HepG2 (cell line): Measurements from ENCODE around the gene EFCAB8. TPM values are rescaled to one million over a fixed set of nuclear protein-coding genes. Genes with fewer than 3 reads are reported as not detected.

Experiments used
- BRCA1 ChIP-seq: sonication (generic); formaldehyde crosslinking; IDR thresholded peaks from 2 replicates; pipeline ENCODE4 v1.4.0; 2020; ENCODE audit warnings: missing genetic modification reagents
- HNRNPLL ChIP-seq: fragments of 200-400 bp; formaldehyde crosslinking; IDR thresholded peaks from 2 replicates; pipeline ENCODE4 v1.6.1; 2017; ENCODE audit warnings: mild to moderate bottlenecking, low read depth, low read length; ENCODE audit not compliant: poor library complexity, severe bottlenecking
- HOXA5 ChIP-seq: sonication (generic); formaldehyde crosslinking; IDR thresholded peaks from 2 replicates; pipeline ENCODE4 v1.4.0; 2020; ENCODE audit warnings: missing genetic modification reagents
- MAFF ChIP-seq: IDR thresholded peaks from 2 replicates; pipeline ENCODE4 v1.6.1; 2011; ENCODE audit warnings: low read depth, low read length, improper control_type of control experiment
- MTF1 ChIP-seq: sonication (generic); formaldehyde crosslinking; IDR thresholded peaks from 2 replicates; pipeline ENCODE4 v1.5.0; 2020; ENCODE audit warnings: missing genetic modification reagents
- MZF1 ChIP-seq: sonication (generic); formaldehyde crosslinking; IDR thresholded peaks from 2 replicates; pipeline ENCODE4 v1.8.1; 2023; ENCODE audit warnings: mild to moderate bottlenecking, missing genetic modification reagents, borderline replicate concordance
- NR2C2 ChIP-seq: sonication (generic); formaldehyde crosslinking; IDR thresholded peaks from 2 replicates; pipeline ENCODE4 v1.4.0; 2020; ENCODE audit warnings: missing genetic modification reagents, mild to moderate bottlenecking, moderate library complexity, borderline replicate concordance
- PHF8 ChIP-seq: sonication (generic); formaldehyde crosslinking; IDR thresholded peaks from 2 replicates; pipeline ENCODE4 v1.5.0; 2020; ENCODE audit warnings: missing genetic modification reagents
- SMAD3 ChIP-seq: sonication (generic); formaldehyde crosslinking; IDR thresholded peaks from 2 replicates; pipeline ENCODE4 v1.4.0; 2020; ENCODE audit warnings: missing genetic modification reagents
- ZBTB8A ChIP-seq: sonication (generic); formaldehyde crosslinking; IDR thresholded peaks from 2 replicates; pipeline ENCODE4 v1.4.0; 2020; ENCODE audit warnings: mild to moderate bottlenecking, low read depth, missing genetic modification reagents, borderline replicate concordance
- ZFP36L1 ChIP-seq: sonication (generic); formaldehyde crosslinking; IDR thresholded peaks from 2 replicates; pipeline ENCODE4 v1.8.0; 2022; ENCODE audit warnings: mild to moderate bottlenecking, missing genetic modification reagents, moderate library complexity
- ZNF263 ChIP-seq: sonication (generic); formaldehyde crosslinking; IDR thresholded peaks from 2 replicates; pipeline ENCODE4 v1.4.0; 2020; ENCODE audit warnings: missing genetic modification reagents
- ZNF451 ChIP-seq: sonication (generic); formaldehyde crosslinking; IDR thresholded peaks from 2 replicates; pipeline ENCODE4 v1.5.0; 2020; ENCODE audit warnings: mild to moderate bottlenecking, missing genetic modification reagents
- ZNF703 ChIP-seq: sonication (generic); formaldehyde crosslinking; IDR thresholded peaks from 2 replicates; pipeline ENCODE4 v1.5.1; 2020; ENCODE audit warnings: missing genetic modification reagents, mild to moderate bottlenecking, moderate library complexity, borderline replicate concordance
- polyA plus RNA-seq, 8 experiments: library from polyadenylated mRNA; depleted of rRNA in 3 of 8; stranded (reverse) in 7 of 8; unstranded in 1 of 8; fragments of >200 nt; fragmentation: Illumina TruSeq in 4 of 8; extraction: Trizol in 4 of 8; gene quantifications; 2 replicates each; pipeline versions ENCODE4 v1.2.1 to v1.2.3, GENCODE V29; 2011 to 2016; ENCODE audit warnings: low read depth in 4 of 8, missing spikeins in 1 of 8, mixed read lengths in 1 of 8; ENCODE audit not compliant: insufficient read depth in 1 of 8
- total RNA-seq, 5 experiments: library from RNA; depleted of rRNA; stranded (reverse); fragments of >200 nt; fragmentation: Illumina TruSeq; extraction: Trizol; gene quantifications; 2 replicates each; pipeline ENCODE4 v1.2.3, GENCODE V29; 2016; ENCODE audit warnings: low read depth in 1 of 5
- TF ChIP-seq, protein P1 (sequence below), 2 experiments: sonication (generic) in 1 of 2; formaldehyde crosslinking in 1 of 2; IDR thresholded peaks; 2 replicates each; pipeline versions ENCODE4 v1.6.1 to v1.9.0; 2014 to 2022; ENCODE audit warnings: antibody characterized with exemption in 1 of 2, borderline replicate concordance in 1 of 2, inconsistent platforms in 1 of 2, low read depth in 1 of 2, missing genetic modification reagents in 1 of 2
- TF ChIP-seq, protein P2 (sequence below): fragments of 450-650 bp; IDR thresholded peaks from 2 replicates; pipeline ENCODE4 v1.6.1; 2017; ENCODE audit warnings: mild to moderate bottlenecking
- TF ChIP-seq, protein P3 (sequence below): sonication (generic); formaldehyde crosslinking; IDR thresholded peaks from 2 replicates; pipeline ENCODE4 v1.5.0; 2020; ENCODE audit warnings: mild to moderate bottlenecking, missing genetic modification reagents

The EFCAB8 gene
- total and polyA plus RNA-seq, 2 of the 13 experiments (the other 11 are each of a cell fraction or from before 2014, with no cell fraction given), result 0.15 to 0.22 TPM

DNA sequence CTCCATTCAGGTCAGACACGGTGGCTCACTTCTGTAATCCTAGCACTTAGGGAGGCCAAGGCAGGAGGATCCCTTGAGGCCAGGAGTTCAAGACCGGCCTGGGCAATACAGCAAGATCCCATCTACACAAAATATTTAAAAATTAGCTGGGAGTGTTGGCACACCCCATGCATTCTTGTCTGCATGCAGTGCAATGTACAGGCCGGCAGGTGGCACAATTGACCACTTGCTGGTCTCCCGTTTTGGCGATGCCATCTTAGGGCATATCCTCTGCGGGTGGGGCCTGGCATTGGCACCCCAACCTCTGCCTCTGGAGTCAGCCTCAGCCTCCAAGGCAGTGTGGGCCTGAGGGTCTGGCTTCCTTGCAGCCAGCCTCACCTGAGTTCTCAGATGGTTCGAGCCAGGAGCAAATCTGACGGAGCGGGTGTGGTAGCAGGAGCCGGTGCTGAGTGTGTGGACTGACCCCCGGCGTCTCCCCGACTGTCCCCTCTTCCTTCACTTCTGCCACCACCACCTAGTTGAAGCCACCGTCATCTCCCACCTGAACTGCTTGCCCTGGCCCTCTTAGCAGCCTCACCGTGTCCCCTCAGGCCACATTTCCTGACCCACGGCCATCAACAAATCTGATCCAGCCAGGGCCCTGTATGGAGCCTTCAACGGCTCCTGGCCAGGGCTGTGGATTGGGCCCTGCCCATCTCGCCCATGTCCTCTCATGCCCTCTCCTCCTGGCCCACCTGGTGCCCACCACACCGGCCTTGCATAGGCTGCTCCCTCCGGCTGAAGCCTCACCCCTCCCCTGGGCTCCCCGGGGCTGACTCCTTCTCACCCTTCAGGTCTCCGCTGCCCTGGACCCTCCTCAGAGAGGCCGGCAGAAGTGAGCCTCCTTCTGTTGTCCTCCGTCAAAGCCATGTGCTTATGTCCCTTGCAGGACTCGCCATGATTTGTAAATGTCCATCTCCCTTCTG lies 44.0 kb downstream of the EFCAB8 start (continued):
- TF ChIP-seq, protein P1, sequence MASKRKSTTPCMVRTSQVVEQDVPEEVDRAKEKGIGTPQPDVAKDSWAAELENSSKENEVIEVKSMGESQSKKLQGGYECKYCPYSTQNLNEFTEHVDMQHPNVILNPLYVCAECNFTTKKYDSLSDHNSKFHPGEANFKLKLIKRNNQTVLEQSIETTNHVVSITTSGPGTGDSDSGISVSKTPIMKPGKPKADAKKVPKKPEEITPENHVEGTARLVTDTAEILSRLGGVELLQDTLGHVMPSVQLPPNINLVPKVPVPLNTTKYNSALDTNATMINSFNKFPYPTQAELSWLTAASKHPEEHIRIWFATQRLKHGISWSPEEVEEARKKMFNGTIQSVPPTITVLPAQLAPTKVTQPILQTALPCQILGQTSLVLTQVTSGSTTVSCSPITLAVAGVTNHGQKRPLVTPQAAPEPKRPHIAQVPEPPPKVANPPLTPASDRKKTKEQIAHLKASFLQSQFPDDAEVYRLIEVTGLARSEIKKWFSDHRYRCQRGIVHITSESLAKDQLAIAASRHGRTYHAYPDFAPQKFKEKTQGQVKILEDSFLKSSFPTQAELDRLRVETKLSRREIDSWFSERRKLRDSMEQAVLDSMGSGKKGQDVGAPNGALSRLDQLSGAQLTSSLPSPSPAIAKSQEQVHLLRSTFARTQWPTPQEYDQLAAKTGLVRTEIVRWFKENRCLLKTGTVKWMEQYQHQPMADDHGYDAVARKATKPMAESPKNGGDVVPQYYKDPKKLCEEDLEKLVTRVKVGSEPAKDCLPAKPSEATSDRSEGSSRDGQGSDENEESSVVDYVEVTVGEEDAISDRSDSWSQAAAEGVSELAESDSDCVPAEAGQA (IDR thresholded peaks at IDR 0.05; ENCODE audit: low read depth), result no peak
- TF ChIP-seq, protein P1 (CRISPR knock-in tag; IDR thresholded peaks at IDR 0.05; ENCODE audit: borderline replicate concordance), result no peak
- TF ChIP-seq ZFP36L1 (CRISPR knock-in tag) (no peak), ZBTB8A (CRISPR knock-in tag) (no peak), HOXA5 (CRISPR knock-in tag) (0 out of 2 replicates have a peak, but pooled peaks have one; percentile 44), HNRNPLL (no peak), PHF8 (CRISPR knock-in tag) (no peak), SMAD3 (CRISPR knock-in tag) (no peak), ZNF451 (CRISPR knock-in tag) (0 out of 2 replicates have a peak, but pooled peaks have one; percentile 82), BRCA1 (peak; percentile 71; the same call in 1 of the 2 replicates), ZNF703 (no peak), NR2C2 (CRISPR knock-in tag) (no peak), ZNF263 (CRISPR knock-in tag) (no peak), MAFF (no peak), MZF1 (no peak), MTF1 (CRISPR knock-in tag) (no peak)
- TF ChIP-seq, protein P2, sequence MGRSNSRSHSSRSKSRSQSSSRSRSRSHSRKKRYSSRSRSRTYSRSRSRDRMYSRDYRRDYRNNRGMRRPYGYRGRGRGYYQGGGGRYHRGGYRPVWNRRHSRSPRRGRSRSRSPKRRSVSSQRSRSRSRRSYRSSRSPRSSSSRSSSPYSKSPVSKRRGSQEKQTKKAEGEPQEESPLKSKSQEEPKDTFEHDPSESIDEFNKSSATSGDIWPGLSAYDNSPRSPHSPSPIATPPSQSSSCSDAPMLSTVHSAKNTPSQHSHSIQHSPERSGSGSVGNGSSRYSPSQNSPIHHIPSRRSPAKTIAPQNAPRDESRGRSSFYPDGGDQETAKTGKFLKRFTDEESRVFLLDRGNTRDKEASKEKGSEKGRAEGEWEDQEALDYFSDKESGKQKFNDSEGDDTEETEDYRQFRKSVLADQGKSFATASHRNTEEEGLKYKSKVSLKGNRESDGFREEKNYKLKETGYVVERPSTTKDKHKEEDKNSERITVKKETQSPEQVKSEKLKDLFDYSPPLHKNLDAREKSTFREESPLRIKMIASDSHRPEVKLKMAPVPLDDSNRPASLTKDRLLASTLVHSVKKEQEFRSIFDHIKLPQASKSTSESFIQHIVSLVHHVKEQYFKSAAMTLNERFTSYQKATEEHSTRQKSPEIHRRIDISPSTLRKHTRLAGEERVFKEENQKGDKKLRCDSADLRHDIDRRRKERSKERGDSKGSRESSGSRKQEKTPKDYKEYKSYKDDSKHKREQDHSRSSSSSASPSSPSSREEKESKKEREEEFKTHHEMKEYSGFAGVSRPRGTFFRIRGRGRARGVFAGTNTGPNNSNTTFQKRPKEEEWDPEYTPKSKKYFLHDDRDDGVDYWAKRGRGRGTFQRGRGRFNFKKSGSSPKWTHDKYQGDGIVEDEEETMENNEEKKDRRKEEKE, result no peak
- TF ChIP-seq, protein P3, sequence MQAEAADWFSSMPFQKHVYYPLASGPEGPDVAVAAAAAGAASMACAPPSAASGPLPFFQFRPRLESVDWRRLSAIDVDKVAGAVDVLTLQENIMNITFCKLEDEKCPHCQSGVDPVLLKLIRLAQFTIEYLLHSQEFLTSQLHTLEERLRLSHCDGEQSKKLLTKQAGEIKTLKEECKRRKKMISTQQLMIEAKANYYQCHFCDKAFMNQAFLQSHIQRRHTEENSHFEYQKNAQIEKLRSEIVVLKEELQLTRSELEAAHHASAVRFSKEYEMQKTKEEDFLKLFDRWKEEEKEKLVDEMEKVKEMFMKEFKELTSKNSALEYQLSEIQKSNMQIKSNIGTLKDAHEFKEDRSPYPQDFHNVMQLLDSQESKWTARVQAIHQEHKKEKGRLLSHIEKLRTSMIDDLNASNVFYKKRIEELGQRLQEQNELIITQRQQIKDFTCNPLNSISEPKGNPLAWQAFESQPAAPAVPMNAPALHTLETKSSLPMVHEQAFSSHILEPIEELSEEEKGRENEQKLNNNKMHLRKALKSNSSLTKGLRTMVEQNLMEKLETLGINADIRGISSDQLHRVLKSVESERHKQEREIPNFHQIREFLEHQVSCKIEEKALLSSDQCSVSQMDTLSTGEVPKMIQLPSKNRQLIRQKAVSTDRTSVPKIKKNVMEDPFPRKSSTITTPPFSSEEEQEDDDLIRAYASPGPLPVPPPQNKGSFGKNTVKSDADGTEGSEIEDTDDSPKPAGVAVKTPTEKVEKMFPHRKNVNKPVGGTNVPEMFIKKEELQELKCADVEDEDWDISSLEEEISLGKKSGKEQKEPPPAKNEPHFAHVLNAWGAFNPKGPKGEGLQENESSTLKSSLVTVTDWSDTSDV, result 0 out of 2 replicates have a peak, but pooled peaks have one; percentile 9
